ENCODE results near the gene STOML1.
A peak's percentile ranks its signal among the peaks of the same experiment; 100 is the strongest.

The STOML1 gene

GRCh38 chr15:74013374-74013894 is 21.3 kb upstream of the STOML1 start:
- no peak for DNase-seq

GRCh38 chr15:74011610-74012009 is 19.5 kb upstream of the STOML1 start:
- no peak for DNase-seq

GRCh38 chr15:74010929-74011540 is 18.9 kb upstream of the STOML1 start:
- no peak for DNase-seq

- DNase-seq, result no peak
Measured at GRCh38 chr15:74008901-74009300, 16.8 kb upstream of the STOML1 start.

- DNase-seq, result no peak
Measured at GRCh38 chr15:74007820-74008371, 15.8 kb upstream of the STOML1 start.

GRCh38 chr15:74006774-74007639 is 14.9 kb upstream of the STOML1 start:
- peak; percentile 46 for DNase-seq

GRCh38 chr15:73997986-73998385 is 5.9 kb upstream of the STOML1 start:
- no peak for DNase-seq

GRCh38 chr15:73996939-73997338 is 4.8 kb upstream of the STOML1 start:
- DNase-seq, result peak; percentile 71

GRCh38 chr15:73996267-73996666 is 4.2 kb upstream of the STOML1 start:
- no peak for DNase-seq

- no peak for DNase-seq
Measured at GRCh38 chr15:73994912-73995622, 3.0 kb upstream of the STOML1 start.

GRCh38 chr15:73994413-73994883 is 2.4 kb upstream of the STOML1 start, which contains the start of gene PML:
PML (plus strand) TSS chr15:73994716; CDS start chr15:73994813, 97 bp downstream.
- peak; percentile 97 for DNase-seq

- DNase-seq, result no peak
Measured at GRCh38 chr15:73993211-73993994, 1.3 kb upstream of the STOML1 start.

- no peak for DNase-seq
Measured at GRCh38 chr15:73992594-73992898, 451 bp upstream of the STOML1 start.

GRCh38 chr15:73991260-73991659 is 835 bp downstream of the STOML1 start:
- DNase-seq, result no peak

GRCh38 chr15:73990250-73991005 is 1.7 kb downstream of the STOML1 start:
- no peak for DNase-seq

GRCh38 chr15:73989001-73989798 is 2.9 kb downstream of the STOML1 start:
- DNase-seq, result peak; percentile 73

- DNase-seq, result no peak
Measured at GRCh38 chr15:73988445-73988969, 3.6 kb downstream of the STOML1 start.

GRCh38 chr15:73987681-73988444 is 4.2 kb downstream of the STOML1 start:
- peak; percentile 11 for DNase-seq

- DNase-seq, result no peak
Measured at GRCh38 chr15:73987250-73987649, 4.8 kb downstream of the STOML1 start.

GRCh38 chr15:73986776-73987056 is 5.4 kb downstream of the STOML1 start:
- DNase-seq, result no peak
